Activated CD4-positive, alpha-beta T cell treated with anti-CD3 and anti-CD28 coated beads for 24 hours (primary cell): ENCODE measurements around the gene GPR171.

Experiments used
- DNase-seq, 2 donors: peaks; one replicate each; pipeline ENCODE4 v3.0.0-alpha.2; 2020; ENCODE audit warnings: low read depth in 2 of 2

The GPR171 gene

DNA sequence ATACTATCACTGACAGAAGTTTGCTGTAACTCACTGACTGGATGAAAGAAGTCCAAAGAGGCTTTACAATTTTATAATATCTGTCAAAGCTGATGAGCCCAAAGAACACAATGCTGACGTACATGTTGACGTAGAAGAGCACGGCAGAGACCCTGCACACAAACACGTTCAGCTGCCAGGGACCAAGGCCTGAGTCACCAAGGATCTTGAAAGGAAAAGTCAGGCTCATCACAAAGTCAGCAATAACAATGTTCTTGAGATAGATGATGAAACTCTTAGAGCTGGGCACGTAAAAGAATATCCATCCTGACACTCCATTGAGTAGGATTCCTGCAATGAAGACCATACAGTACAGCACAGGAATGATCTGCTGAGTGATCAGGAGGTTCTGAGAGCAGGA lies 10.9 kb upstream of the GPR171 start:
- no peak for DNase-seq

DNA sequence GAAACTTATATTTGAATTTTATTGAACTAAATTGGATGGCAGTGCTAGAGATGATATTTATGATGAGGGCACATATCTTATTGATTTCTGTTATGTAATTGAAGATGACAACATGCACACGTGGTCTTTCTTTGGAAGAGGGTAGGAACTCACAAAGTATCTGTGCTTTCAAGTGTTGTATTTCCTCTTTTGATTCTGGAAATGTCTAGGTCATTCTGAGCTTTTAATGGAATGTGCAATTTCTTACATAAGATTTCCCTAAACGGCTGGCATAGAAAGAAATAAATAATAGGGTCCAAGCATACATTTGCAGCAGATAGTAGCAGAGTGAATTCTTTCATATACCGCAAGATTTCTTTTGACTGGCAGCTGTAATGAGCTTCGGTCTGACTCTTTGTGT lies 10.1 kb upstream of the GPR171 start:
- no peak for DNase-seq

GRCh38 chr3:151210676-151211381 lies 7.8 kb upstream of the GPR171 start:
- no peak for DNase-seq

GRCh38 chr3:151209654-151210053 lies 6.6 kb upstream of the GPR171 start:
- no peak for DNase-seq

DNA sequence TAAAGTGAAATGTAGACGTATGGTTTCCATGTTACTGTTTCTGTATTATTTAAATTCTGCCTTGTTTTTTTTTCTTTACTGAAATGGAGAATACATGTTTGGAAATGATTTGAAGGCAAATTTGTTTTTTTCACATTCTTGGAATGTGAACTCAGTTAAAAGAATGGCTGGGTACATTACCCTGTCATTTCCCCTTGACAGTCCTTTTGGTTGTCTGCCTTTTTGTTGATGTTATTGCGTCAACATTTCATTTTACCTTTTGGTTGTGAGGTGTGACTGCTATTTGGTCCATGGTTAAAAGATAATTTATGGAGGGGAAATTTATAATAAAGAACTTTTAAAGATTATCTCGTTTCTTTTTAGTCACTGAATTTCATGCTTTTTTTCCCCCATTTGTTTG lies 3.2 kb upstream of the GPR171 start:
- no peak for DNase-seq

- DNase-seq, result no peak
Measured at GRCh38 chr3:151205482-151205881, 2.5 kb upstream of the GPR171 start.

- no peak for DNase-seq
Measured at GRCh38 chr3:151204530-151205402, 1.8 kb upstream of the GPR171 start.

GRCh38 chr3:151201051-151201730 lies 1.8 kb downstream of the GPR171 start:
- no peak for DNase-seq

GRCh38 chr3:151200586-151200985 lies 2.4 kb downstream of the GPR171 start:
- DNase-seq, result no peak

GRCh38 chr3:151199554-151200438 lies 3.2 kb downstream of the GPR171 start:
- no peak for DNase-seq

- DNase-seq, result no peak
Measured at GRCh38 chr3:151198849-151199248, 4.2 kb downstream of the GPR171 start.

GRCh38 chr3:151197981-151198767 lies 4.8 kb downstream of the GPR171 start:
- DNase-seq, result no peak

DNA sequence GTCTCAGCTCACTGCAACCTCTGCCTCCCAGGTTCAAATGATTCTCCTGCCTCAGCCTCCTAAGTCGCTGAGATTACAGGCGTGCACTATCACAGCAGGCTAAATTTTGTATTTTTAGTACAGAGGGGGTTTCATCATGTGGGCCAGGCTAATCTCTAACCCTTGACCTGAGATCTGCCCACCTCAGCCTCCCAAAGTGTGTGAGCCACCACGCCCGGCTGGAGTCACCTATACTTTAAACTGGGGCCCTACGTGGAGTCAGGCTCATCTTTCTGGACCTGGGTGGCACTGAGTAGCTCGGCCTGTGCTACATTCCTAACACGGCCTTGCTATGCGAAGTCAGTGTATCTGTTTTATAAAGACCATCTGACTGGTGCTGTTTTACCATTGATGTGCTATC lies 5.8 kb downstream of the GPR171 start:
- DNase-seq, result no peak

- no peak for DNase-seq
Measured at GRCh38 chr3:151196434-151196833, 6.6 kb downstream of the GPR171 start.

GRCh38 chr3:151195826-151196225 lies 7.2 kb downstream of the GPR171 start:
- no peak for DNase-seq

- DNase-seq, result no peak
Measured at GRCh38 chr3:151192545-151192944, 10.5 kb downstream of the GPR171 start.

DNA sequence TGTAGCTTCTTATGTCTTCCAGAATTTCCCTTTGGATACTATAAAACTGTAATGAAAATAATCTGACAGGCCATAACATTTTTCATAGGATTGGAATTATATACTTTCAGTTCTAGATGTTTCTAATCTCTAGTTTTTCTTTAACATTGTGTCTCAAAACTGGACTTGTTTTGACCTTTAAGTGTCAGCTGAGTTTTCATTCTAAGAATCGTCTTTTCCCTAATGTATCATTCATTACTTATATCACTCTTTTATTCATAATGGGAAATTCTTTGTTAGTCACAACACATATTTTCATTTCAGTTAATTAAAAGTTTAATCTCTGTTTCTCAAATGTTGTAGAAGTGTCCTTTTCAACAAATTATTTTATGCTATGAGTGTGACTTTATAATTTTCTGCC lies 11.9 kb downstream of the GPR171 start:
- no peak for DNase-seq

DNA sequence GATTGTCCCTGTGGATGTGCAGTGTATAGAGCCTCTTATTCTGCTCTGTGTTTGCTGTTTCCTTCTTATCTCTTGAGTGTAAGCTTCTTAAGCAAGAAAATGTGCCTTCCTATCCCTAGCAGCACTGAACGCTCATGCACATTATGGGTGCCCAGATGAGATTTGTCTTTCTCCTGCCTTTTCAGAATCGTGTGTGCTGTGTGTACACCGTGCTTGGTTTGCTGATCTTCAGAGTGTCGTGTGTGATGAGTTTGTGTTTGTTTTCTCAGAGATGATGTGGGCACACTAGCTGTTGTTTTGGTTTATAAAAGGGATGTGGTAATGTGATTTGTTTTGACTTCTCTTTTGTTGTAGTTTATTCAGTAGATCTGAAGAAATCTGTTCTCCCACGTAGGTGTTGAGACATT lies 19.7 kb downstream of the GPR171 start:
- DNase-seq, result no peak

- no peak for DNase-seq
Measured at GRCh38 chr3:151182349-151183079, 20.5 kb downstream of the GPR171 start.

DNA sequence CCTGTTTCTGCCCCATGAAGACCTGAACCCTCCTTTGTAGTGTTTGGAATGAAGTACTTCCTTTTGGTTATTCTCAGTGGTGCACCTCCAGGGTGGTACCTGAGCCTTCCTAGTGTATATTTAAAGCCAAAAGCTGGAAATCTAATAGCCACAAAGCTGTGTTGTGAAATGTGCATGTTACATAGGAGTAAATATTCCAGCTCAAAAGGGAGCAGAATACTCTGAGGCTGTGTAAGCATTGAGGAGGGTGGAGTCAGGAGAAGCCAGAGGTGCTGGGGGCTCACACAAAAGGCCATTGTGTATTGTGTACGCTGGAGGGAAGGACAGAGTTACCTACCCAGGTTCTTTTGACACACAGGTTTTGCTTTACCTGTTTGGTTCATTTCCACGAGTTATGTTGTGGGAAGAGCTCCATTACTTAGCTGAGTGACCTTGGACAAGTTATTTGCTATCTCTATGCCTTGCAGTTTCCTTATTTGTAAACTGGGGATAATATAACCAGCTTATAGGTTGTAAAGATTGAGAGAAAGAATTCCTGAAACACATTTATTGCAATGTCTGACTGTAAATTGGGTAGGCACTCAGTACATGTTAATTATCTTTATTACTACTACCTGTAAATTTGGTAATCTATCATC lies 24.7 kb downstream of the GPR171 start:
- DNase-seq, result no peak
